Measurements from ENCODE around the gene CAPN11.
"Not testable (repeated sequence)": the region's sequence is repeated elsewhere in the genome, so short reads cannot be mapped to it uniquely, and the experiment has no call there.

Gene CAPN11

GRCh38 chr6:44157152-44157521 is 1.5 kb upstream of the CAPN11 start:
- DNase-seq: no peak

GRCh38 chr6:44161997-44162338 is 3.3 kb downstream of the CAPN11 start:
- DNase-seq: no peak

- DNase-seq: no peak
Observed at GRCh38 chr6:44162876-44163625, 4.4 kb downstream of the CAPN11 start.

- no peak for DNase-seq
Observed at GRCh38 chr6:44166116-44166515, 7.5 kb downstream of the CAPN11 start.

GRCh38 chr6:44166591-44167184 is 8.1 kb downstream of the CAPN11 start:
- no peak for DNase-seq

GRCh38 chr6:44167567-44167966 is 8.9 kb downstream of the CAPN11 start:
- DNase-seq: no peak

- no peak for DNase-seq
Observed at GRCh38 chr6:44169154-44169553, 10.5 kb downstream of the CAPN11 start.

GRCh38 chr6:44169886-44170570 is 11.4 kb downstream of the CAPN11 start:
- no peak for DNase-seq

GRCh38 chr6:44171899-44172546 is 13.4 kb downstream of the CAPN11 start:
- no peak for DNase-seq

- DNase-seq: peak; percentile 19
Observed at GRCh38 chr6:44172731-44173500, 14.3 kb downstream of the CAPN11 start.

GRCh38 chr6:44176130-44176761 is 17.6 kb downstream of the CAPN11 start:
- no peak for DNase-seq

- DNase-seq: no peak
Observed at GRCh38 chr6:44176762-44177509, 18.3 kb downstream of the CAPN11 start.

GRCh38 chr6:44177691-44178423 is 19.2 kb downstream of the CAPN11 start:
- no peak for DNase-seq

GRCh38 chr6:44178424-44179071 is 19.9 kb downstream of the CAPN11 start:
- DNase-seq: no peak

GRCh38 chr6:44179072-44179536 is 20.5 kb downstream of the CAPN11 start:
- DNase-seq: no peak

GRCh38 chr6:44179648-44180047 is 21.0 kb downstream of the CAPN11 start:
- no peak for DNase-seq

- no peak for DNase-seq
Observed at GRCh38 chr6:44180406-44180805, 21.8 kb downstream of the CAPN11 start.

GRCh38 chr6:44180886-44181285 is 22.3 kb downstream of the CAPN11 start:
- no peak for DNase-seq

GRCh38 chr6:44181784-44182183 is 23.2 kb downstream of the CAPN11 start:
- DNase-seq: not testable (repeated sequence)

- DNase-seq: no peak
Observed at GRCh38 chr6:44182911-44183390, 24.3 kb downstream of the CAPN11 start.

All from DMS79 (cell line).